AG20443 (cell line): ENCODE measurements around the gene CCNI.
A peak's percentile ranks its signal among the peaks of the same experiment; 100 is the strongest.

Experiments
- DNase-seq: peaks from one replicate; pipeline ENCODE4 v3.0.0; 2012; ENCODE audit warnings: low spot score, mixed read lengths

Gene CCNI

DNA sequence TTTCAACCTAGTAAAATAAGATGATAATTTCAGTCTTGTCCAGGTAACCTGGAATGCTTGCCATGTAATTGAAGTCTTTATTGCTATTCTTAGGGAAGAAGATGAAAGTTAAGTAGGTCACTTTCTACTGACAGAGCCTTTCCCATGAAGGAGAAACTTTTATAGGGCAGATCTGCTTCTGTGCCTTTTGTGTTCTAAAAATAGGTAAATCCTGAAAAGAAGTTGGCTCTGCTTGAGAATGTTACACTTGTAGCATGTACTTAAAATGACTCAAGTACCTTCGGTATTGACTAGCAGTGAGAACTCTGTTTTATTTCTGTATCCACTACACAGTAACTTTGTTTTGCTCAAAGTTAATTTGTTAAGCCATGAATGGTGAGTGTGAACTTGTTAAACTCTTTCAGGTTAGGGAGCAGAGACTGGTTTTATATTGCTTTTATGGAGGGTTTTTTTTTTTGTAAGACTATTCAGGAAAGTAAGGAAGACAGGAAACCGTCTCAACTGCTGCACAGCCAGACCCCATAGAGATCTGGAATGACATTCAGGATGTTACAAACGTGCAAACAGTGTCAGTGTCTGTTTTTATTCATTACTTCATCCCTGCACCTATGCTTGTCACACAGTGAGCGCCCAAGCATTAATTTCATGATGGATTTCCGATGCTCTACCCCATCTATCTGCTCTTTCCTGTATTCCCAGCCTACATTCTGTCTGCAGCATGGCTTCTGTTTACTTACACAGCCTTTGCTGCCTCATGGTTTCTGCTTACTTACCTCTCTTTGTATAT lies 73.3 kb downstream of the CCNI start:
- DNase-seq: no peak

DNA sequence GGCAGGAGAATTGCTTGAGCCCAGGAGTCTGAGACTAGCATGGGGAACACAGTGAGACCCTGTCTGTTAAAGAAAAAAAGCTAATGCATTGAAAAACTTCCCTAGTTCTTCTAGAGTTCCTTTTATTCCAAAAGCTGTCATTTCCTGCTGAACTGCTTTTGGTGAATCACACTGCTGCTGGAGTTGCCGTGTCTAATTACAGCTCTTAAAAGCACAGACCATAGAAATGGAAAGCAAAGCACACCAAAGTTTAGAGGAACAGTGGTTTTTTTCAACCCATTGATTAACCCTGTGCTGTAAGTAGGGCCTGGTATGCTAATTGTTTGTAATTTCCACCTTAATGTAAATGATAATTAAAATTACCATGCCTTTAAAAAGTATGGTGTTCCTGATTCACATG lies 73.9 kb downstream of the CCNI start:
- DNase-seq: no peak

DNA sequence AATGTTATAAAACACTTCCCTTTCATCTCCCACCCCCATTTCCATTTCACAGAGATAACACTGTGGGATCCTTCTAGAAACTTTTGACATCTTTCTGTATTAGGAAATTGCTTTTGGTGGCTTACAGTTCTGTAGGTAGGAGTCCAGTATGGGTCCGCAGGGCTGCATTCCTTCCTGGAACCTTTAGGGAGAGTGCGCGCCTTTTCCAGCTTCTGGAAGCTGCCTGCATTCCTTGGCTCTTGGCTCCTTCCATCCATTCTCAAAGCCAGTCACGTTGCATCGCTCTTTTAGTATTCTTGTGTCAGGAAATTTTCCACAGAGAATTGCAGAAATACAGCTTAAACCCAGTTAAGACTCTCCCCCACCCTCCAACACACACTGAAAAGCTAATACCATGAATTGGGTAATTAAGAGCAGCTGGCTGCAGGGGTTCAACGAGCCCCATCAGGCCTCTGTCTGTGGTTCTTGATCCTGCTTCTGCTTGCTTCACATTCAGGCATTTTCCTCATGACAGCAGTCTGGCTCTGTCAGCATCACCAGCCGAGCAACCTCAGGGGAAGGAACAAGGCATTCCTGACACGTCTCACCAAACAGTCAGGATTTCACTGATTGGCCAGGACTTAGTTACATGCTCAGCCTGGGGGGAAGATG lies 77.4 kb downstream of the CCNI start:
- peak; percentile 38 for DNase-seq

DNA sequence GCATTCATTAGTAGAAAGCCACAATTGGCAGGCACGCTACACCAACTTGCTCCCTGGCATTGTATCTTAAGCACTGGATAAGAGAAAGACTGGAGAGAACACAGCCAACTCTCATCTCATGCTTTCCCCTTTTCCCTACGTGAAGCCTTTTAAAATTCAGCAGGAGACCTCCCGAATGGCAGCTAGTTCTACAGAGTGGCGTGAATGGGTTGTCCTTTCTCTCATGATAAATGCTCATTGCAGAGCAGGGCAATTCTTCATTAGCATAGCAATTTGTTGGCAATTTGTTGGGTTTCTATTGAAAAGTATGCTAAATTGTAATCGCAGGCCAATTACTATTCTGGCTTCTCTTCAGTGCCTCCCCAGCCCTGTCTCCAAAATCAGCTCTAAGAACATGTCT lies 78.3 kb downstream of the CCNI start:
- no peak for DNase-seq
